Esophagus squamous epithelium (tissue), 5 donors: ENCODE measurements around the gene ZNF410. TPM values are rescaled to one million over a fixed set of nuclear protein-coding genes. Genes with fewer than 3 reads are reported as not detected.

Experiments
- DNase-seq: peaks from one replicate; lab custom pipeline; 2025; lab: John Stamatoyannopoulos, UW
- H3K27ac ChIP-seq, 4 donors: fragments of 200-600 bp; sonication (generic); one replicate each; pipeline ENCODE4 v1.5.1; 2016 to 2019; ENCODE audit warnings: mild to moderate bottlenecking in 1 of 4
- H3K27me3 ChIP-seq, 4 donors: fragments of 200-600 bp; sonication (generic); 1 replicate in 3 of 4; 2 replicates in 1 of 4; pipeline versions ENCODE4 v1.5.1 to v1.6.0; 2017 to 2021; ENCODE audit warnings: antibody characterized with exemption in 1 of 4
- H3K36me3 ChIP-seq, 3 donors: fragments of 200-600 bp; sonication (generic); one replicate each; pipeline ENCODE4 v1.5.1; 2016 to 2019
- H3K4me1 ChIP-seq, 3 donors: fragments of 200-600 bp; sonication (generic); one replicate each; pipeline ENCODE4 v1.5.1; 2017 to 2019
- H3K4me3 ChIP-seq, 4 donors: fragments of 200-600 bp; sonication (generic); 1 replicate in 3 of 4; 2 replicates in 1 of 4; pipeline ENCODE4 v1.5.1; 2016 to 2019; ENCODE audit warnings: mild to moderate bottlenecking in 2 of 4, moderate library complexity in 1 of 4
- H3K9me3 ChIP-seq, 3 donors: fragments of 200-600 bp; sonication (generic); one replicate each; pipeline ENCODE4 v1.5.1; 2016 to 2019
- POLR2A ChIP-seq, 4 donors: fragments of 450-650 bp; IDR thresholded peaks; one replicate each; pipeline ENCODE4 v1.6.1; 2017; ENCODE audit warnings: antibody characterized with exemption in 4 of 4, mild to moderate bottlenecking in 4 of 4, moderate library complexity in 3 of 4
- WGBS, 2 donors: methylation state at CpG; one replicate each; pipeline ENCODE4 v1.1.5; 2018; 5-methylcytosine and 5-hydroxymethylcytosine counted together
- intact Hi-C: fragments of 100-400 bp; cut with DNase I; formaldehyde crosslinking; loops from one replicate; pipeline ENCODE4 v1.15.0; 2022
- total RNA-seq, 4 donors: library from RNA; depleted of rRNA; stranded (reverse); fragments of >200 nt; gene quantifications; one replicate each; pipeline ENCODE4 v1.1.0, GENCODE V29; 2016
- TF ChIP-seq, protein P1 (sequence below), 6 experiments: fragments of 450-650 bp in 4 of 6; fragments of 200-600 bp in 2 of 6; sonication (generic) in 2 of 6; IDR thresholded peaks; one replicate each; pipeline ENCODE4 v1.5.1; 2016 to 2019; ENCODE audit warnings: antibody characterized with exemption in 6 of 6, mild to moderate bottlenecking in 4 of 6, moderate library complexity in 4 of 6
- donor health status: DM: yes; HTN: yes; CAD: no.

Gene ZNF410
- total RNA-seq, 4 donors from 2014 or later, result 37.8 to 52.3 (median 38.1) TPM

GRCh38 chr14:73870525-73871235 lies 16.0 kb upstream of the ZNF410 start:
- H3K4me3 ChIP-seq, result no peak overlapping the region
- no peaks in the 10 kb centered on the region for H3K9me3 ChIP-seq
- no peak for DNase-seq
- 85 to 100% methylated on average over 2 of the region's 2 CpGs for WGBS, 2 donors
- TF ChIP-seq, protein P1, sequence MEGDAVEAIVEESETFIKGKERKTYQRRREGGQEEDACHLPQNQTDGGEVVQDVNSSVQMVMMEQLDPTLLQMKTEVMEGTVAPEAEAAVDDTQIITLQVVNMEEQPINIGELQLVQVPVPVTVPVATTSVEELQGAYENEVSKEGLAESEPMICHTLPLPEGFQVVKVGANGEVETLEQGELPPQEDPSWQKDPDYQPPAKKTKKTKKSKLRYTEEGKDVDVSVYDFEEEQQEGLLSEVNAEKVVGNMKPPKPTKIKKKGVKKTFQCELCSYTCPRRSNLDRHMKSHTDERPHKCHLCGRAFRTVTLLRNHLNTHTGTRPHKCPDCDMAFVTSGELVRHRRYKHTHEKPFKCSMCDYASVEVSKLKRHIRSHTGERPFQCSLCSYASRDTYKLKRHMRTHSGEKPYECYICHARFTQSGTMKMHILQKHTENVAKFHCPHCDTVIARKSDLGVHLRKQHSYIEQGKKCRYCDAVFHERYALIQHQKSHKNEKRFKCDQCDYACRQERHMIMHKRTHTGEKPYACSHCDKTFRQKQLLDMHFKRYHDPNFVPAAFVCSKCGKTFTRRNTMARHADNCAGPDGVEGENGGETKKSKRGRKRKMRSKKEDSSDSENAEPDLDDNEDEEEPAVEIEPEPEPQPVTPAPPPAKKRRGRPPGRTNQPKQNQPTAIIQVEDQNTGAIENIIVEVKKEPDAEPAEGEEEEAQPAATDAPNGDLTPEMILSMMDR (IDR thresholded peaks at IDR 0.05), result no peak
- no peak for TF ChIP-seq POLR2A (IDR thresholded peaks at IDR 0.05)
- H3K27me3 ChIP-seq, result no peaks in the 10 kb centered on the region
- H3K36me3 ChIP-seq, result no peaks in the 10 kb centered on the region
- intact Hi-C loops, result no loop called here
- H3K27ac ChIP-seq, result no peak overlapping the region
- no peaks in the 10 kb centered on the region for H3K4me1 ChIP-seq

- 80 to 82% methylated on average over 3 of the region's 3 CpGs for WGBS, 2 donors
- no peak for TF ChIP-seq POLR2A (IDR thresholded peaks at IDR 0.05)
- TF ChIP-seq, protein P1 (IDR thresholded peaks at IDR 0.05), result no peak
- Histone ChIP-seq H3K4me3 (no peak overlapping the region), H3K4me1 (no peaks in the 10 kb centered on the region), H3K9me3 (no peaks in the 10 kb centered on the region), H3K27me3 (no peaks in the 10 kb centered on the region), H3K27ac (no peak overlapping the region), H3K36me3 (no peaks in the 10 kb centered on the region)
- no peak for DNase-seq
- intact Hi-C loops, result no loop called here
Observed at GRCh38 chr14:73873660-73874059, 13.0 kb upstream of the ZNF410 start.

DNA sequence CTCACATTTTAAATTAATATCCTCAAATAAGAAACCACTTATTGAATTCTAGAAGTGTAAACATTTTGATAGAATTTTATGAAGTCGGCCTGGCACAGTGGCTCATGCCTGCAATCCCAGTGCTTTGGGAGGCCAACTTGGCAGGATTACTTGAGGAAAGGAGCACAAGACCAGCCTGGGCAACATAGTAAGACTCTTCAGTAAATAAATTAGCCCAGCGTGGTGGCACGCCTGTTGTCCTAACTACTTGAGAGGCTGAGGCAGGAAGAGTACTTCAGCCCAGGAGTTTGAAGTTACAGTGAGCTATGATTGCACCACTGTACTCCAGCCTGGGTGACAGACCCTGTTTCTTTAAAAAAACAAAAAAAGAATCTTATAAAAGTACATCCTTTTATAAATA lies 8.9 kb upstream of the ZNF410 start:
- 86 to 97% methylated on average over 3 of the region's 3 CpGs for WGBS, 2 donors
- H3K27ac ChIP-seq, result no peak overlapping the region
- no peak for DNase-seq
- no peaks in the 10 kb centered on the region for H3K9me3 ChIP-seq
- H3K4me1 ChIP-seq, result no peaks in the 10 kb centered on the region
- no peak overlapping the region for H3K4me3 ChIP-seq
- no peaks in the 10 kb centered on the region for H3K27me3 ChIP-seq
- no peaks in the 10 kb centered on the region for H3K36me3 ChIP-seq
- intact Hi-C loops, result no loop called here
- TF ChIP-seq POLR2A (IDR thresholded peaks at IDR 0.05), result no peak
- TF ChIP-seq, protein P1 (IDR thresholded peaks at IDR 0.05), result no peak

- no peak overlapping the region for H3K27ac ChIP-seq
- H3K4me3 ChIP-seq, result no peak overlapping the region
- H3K27me3 ChIP-seq, result no peaks in the 10 kb centered on the region
- no peaks in the 10 kb centered on the region for H3K36me3 ChIP-seq
- no peaks in the 10 kb centered on the region for H3K4me1 ChIP-seq
- no peak for TF ChIP-seq POLR2A (IDR thresholded peaks at IDR 0.05)
- TF ChIP-seq, protein P1 (IDR thresholded peaks at IDR 0.05), result no peak
- no peaks in the 10 kb centered on the region for H3K9me3 ChIP-seq
- WGBS, 2 donors, result 78% methylated on average over 6 of the region's 6 CpGs
- no peak for DNase-seq
- intact Hi-C loops, result no loop called here
Observed at GRCh38 chr14:73878436-73878835, 8.2 kb upstream of the ZNF410 start.

GRCh38 chr14:73879027-73879426 lies 7.6 kb upstream of the ZNF410 start:
- intact Hi-C loops, result no loop called here
- TF ChIP-seq, protein P1 (IDR thresholded peaks at IDR 0.05), result no peak
- TF ChIP-seq POLR2A (IDR thresholded peaks at IDR 0.05), result no peak

More at GRCh38 chr14:73879027-73879426, 7.6 kb upstream of the ZNF410 start:
- no peaks in the 10 kb centered on the region for H3K27me3 ChIP-seq
- no peaks in the 10 kb centered on the region for H3K9me3 ChIP-seq
- H3K4me3 ChIP-seq, result no peak overlapping the region
- 50 to 82% methylated on average over 1 of the region's 1 CpG for WGBS, 2 donors
- H3K4me1 ChIP-seq, result no peaks in the 10 kb centered on the region
- no peaks in the 10 kb centered on the region for H3K36me3 ChIP-seq
- no peak for DNase-seq
- no peak overlapping the region for H3K27ac ChIP-seq
